Measurements from ENCODE around the gene PRRG3.

DNA sequence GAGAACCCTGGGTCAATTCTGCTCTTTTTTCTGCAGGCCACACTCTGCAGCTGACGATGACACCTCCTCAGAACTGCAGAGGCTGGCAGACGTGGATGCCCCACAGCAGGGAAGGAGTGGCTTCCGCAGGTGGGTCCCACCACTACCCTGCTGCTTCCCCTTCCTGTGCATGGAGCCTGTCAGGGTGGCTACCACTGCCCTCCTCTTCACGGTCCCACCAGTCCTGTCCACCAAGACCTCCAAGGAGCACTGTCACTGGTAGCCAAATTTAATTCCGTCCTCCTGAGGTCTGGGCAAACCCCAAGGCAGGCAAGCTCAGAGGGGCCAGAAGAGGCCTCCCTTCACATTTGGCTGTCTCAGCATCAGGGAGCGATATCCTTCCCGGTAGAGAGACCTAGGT lies 43.5 kb downstream of the PRRG3 start:
- TF ChIP-seq, protein P1, sequence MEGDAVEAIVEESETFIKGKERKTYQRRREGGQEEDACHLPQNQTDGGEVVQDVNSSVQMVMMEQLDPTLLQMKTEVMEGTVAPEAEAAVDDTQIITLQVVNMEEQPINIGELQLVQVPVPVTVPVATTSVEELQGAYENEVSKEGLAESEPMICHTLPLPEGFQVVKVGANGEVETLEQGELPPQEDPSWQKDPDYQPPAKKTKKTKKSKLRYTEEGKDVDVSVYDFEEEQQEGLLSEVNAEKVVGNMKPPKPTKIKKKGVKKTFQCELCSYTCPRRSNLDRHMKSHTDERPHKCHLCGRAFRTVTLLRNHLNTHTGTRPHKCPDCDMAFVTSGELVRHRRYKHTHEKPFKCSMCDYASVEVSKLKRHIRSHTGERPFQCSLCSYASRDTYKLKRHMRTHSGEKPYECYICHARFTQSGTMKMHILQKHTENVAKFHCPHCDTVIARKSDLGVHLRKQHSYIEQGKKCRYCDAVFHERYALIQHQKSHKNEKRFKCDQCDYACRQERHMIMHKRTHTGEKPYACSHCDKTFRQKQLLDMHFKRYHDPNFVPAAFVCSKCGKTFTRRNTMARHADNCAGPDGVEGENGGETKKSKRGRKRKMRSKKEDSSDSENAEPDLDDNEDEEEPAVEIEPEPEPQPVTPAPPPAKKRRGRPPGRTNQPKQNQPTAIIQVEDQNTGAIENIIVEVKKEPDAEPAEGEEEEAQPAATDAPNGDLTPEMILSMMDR (IDR thresholded peaks at IDR 0.05), result no peak
- no peak for TF ChIP-seq POLR2A (IDR thresholded peaks at IDR 0.05)

All from prostate gland (tissue), 2 donors.